GM18868 (cell line): Measurements from ENCODE around the gene OLFML2A.
"Not testable (repeated sequence)": the region's sequence is repeated elsewhere in the genome, so short reads cannot be mapped to it uniquely, and the experiment has no call there.

Experiments used
- ATAC-seq: cut with Tn5 transposase; IDR thresholded peaks from one replicate; pipeline ENCODE4 v1.9.1; 2021; ENCODE audit warnings: mild to moderate bottlenecking, moderate library complexity; ENCODE audit not compliant: unreplicated experiment

The OLFML2A gene

GRCh38 chr9:124776954-124777648, at the start of gene OLFML2A:
OLFML2A (plus strand) TSS chr9:124777133; CDS start chr9:124777271, 138 bp downstream.
- ATAC-seq, result no peak

GRCh38 chr9:124730772-124731171, 46.2 kb upstream of the OLFML2A start:
- ATAC-seq, result no peak

- ATAC-seq, result no peak
Measured at GRCh38 chr9:124733964-124734740, 42.8 kb upstream of the OLFML2A start.

- not testable (repeated sequence) for ATAC-seq
Measured at GRCh38 chr9:124734741-124735083, 42.2 kb upstream of the OLFML2A start.

- no peak for ATAC-seq
Measured at GRCh38 chr9:124735121-124735520, 41.8 kb upstream of the OLFML2A start.

DNA sequence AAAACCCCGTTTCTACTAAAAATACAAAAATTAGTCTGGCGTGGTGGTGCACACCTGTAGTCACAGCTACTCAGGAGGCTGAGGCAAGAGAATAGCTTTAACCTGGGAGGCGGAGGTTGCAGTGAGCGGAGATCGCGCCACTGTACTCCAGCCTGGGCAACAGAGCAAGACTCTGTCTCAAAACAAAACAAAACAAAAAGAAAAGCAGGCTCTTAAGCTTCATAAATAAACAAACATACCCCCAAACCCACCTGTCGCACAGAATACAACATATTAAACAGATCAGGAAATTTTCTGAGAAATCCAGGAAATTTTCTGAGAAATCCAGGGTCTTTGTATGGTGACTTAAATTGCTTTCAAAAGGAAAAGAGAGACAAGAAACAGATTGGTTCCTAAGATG, 38.9 kb upstream of the OLFML2A start:
- ATAC-seq, result not testable (repeated sequence)

DNA sequence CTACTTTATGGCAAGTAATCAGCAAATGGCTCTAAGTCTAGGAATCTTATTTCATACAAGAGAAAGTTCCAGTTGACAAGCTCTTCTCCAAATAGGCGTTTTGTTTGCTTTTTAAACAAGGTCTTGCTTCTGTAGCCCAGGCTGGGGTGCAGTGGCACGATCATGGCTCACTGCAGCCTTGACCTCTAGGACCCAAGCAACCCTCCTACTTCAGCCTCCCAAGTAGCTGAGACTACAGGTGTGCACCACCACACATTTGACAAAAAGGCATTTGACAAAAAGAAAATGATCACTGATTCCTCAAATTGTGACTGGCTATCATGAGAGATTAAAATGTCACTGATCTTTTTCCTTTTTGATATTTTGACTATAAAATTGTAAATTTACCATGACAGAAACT, 37.6 kb upstream of the OLFML2A start:
- ATAC-seq, result no peak

DNA sequence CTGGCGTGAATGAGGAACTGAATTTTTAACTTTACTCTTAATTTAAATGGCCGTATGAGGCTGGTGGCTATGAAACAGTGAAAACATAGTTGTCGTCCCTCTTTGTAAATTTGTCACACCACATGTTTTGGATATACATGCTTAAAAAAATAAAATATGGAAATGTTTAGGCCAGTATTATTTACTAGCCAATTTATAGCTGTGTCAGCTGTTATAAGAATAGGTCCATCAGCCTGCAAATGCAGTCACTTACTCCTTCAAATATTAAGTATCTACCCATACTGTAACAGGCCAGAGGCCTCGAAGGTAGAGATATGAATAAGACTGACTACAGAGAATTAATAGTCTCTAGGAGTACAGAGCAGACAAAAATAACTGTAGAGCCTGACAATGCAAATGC, 35.8 kb upstream of the OLFML2A start:
- no peak for ATAC-seq

GRCh38 chr9:124741662-124742061, 35.3 kb upstream of the OLFML2A start:
- no peak for ATAC-seq

- ATAC-seq, result no peak
Measured at GRCh38 chr9:124742940-124743339, 34.0 kb upstream of the OLFML2A start.

GRCh38 chr9:124743686-124744348, 33.1 kb upstream of the OLFML2A start:
- ATAC-seq, result no peak

GRCh38 chr9:124747065-124747464, 29.9 kb upstream of the OLFML2A start:
- no peak for ATAC-seq

- no peak for ATAC-seq
Measured at GRCh38 chr9:124749284-124749683, 27.6 kb upstream of the OLFML2A start.

GRCh38 chr9:124749781-124750180, 27.2 kb upstream of the OLFML2A start:
- no peak for ATAC-seq

GRCh38 chr9:124752967-124753366, 24.0 kb upstream of the OLFML2A start:
- ATAC-seq, result no peak

DNA sequence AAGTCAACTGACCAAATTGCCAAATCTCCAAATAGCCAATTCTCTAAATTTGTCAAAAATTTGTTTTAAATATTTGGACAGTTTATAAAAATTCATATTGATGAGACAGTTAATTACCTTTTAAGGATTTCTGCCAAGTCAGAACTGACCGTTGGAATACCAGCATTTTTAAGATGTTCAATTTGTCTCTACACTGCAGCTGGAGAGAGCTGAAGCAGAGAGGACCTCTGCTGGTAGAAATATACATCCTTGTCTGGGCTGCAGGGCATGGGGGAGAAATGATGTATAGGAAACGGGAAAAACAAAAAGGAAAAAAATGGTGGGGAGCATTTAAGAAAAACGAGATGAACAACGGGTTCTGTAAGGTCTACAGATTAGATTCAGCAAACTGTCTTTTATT, 22.6 kb upstream of the OLFML2A start:
- ATAC-seq, result no peak

DNA sequence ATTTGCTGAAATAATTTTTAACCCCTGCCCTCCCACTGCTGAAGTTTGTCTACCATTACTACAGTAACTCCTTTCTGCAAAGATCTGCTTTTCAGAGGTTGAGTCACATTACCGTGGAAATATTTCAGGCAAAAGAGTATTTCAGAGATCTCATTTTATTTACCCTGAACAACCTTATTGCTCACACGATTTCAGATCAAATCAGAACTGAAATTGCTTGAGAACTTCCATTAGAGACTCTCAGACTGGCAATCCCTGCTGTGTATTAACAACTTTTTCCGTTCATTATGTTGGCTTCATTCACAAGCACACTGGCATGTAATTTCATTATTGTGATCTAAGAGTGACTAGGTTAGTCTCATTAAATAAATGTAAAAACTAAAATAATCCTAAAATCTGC, 21.9 kb upstream of the OLFML2A start:
- ATAC-seq, result no peak

DNA sequence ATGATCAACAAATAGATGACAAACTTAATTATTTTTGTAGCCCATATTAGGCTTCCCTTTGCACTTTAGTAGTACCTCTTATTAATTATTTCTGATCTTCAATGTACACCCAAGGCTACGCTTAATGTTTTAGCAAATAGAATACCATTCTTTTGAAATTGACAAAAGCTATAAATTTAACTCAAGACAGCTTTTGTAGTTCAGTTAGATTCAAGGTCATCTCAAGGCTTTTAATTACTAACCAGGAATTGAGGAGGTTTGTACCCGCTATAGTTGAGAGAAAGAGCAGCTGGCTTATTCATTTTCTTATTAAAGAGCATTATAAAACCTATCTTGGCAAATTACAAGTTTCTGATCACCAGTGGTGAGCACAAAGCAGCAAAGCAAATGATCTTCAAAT, 20.9 kb upstream of the OLFML2A start:
- ATAC-seq, result no peak

DNA sequence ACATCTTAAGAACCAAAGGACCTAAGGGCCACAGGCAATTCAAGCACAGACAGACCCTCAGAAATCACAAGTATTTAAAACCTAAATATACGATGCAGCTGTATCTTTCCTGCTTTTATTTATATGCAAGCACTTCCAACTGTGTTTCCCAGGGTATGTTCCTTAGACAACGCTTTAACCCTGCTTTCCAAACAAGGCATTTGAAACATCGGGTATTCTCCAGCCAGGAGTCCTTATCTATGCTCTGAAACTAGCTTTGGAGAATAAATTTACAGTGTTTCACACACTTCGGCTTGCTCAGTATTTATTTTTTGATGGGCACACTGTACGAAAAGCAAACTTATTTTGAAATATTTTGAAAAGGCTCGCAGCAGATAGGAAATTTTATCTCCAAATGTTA, 19.3 kb upstream of the OLFML2A start:
- no peak for ATAC-seq

DNA sequence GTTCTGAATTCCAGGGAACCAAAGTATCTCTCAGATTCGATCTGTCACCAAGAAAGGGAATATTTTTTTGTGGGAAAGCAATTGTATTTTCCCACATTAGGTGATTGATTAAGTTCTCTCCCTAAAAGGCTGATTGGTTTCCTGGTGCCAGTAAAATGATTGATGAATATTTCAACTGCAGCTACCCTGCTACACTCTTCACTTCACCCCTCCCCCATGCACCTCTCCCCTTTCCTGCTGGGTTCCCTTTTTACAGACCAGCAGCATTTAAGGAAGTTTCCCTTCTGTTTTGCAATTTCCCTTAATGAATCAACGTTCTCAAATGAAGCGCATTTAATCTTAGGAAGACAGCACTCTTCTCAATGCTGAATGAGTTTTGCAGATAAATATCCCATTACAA, 18.9 kb upstream of the OLFML2A start:
- no peak for ATAC-seq

DNA sequence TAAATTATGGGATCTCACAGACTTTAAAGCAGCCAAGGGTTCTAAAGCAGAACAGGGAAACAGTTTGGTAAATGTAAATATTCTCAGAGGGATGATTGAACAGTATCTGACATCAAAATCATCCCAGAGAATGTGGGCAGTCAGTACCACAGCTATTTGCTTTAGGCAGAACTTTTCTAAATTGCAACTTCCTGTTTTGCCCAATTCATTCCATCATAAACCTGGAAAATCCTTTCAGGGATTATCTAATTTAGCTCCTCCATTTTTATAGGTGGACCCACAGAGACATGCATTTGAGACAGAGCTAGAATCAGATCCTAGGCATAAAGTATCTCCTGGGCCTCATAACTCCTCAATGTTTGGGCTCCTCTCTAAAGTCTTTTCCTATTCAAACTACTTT, 18.2 kb upstream of the OLFML2A start:
- ATAC-seq, result no peak

GRCh38 chr9:124759327-124759726, 17.6 kb upstream of the OLFML2A start:
- ATAC-seq, result no peak
